IPS-15b (cell line): ENCODE data around the gene CEBPG.

Source experiments
- H3K27me3 ChIP-seq: one replicate; pipeline ENCODE4 v1.6.1; 2013; ENCODE audit warnings: low read length; ENCODE audit not compliant: control insufficient read depth, insufficient read depth
- H3K36me3 ChIP-seq: one replicate; pipeline ENCODE4 v1.6.1; 2013; ENCODE audit warnings: low read length; ENCODE audit not compliant: control insufficient read depth, insufficient read depth
- H3K4me1 ChIP-seq: one replicate; pipeline ENCODE4 v1.6.1; 2013; ENCODE audit warnings: mild to moderate bottlenecking, low read length; ENCODE audit not compliant: control insufficient read depth, insufficient read depth
- H3K4me3 ChIP-seq: one replicate; pipeline ENCODE4 v1.5.1; 2013; ENCODE audit warnings: low read depth, low read length
- H3K9ac ChIP-seq: one replicate; pipeline ENCODE4 v1.6.1; 2013; ENCODE audit warnings: low read depth, mild to moderate bottlenecking, low read length
- H3K9me3 ChIP-seq: one replicate; pipeline ENCODE4 v1.6.1; 2013; ENCODE audit warnings: mild to moderate bottlenecking, low read length; ENCODE audit not compliant: control insufficient read depth, insufficient read depth

CEBPG gene

DNA sequence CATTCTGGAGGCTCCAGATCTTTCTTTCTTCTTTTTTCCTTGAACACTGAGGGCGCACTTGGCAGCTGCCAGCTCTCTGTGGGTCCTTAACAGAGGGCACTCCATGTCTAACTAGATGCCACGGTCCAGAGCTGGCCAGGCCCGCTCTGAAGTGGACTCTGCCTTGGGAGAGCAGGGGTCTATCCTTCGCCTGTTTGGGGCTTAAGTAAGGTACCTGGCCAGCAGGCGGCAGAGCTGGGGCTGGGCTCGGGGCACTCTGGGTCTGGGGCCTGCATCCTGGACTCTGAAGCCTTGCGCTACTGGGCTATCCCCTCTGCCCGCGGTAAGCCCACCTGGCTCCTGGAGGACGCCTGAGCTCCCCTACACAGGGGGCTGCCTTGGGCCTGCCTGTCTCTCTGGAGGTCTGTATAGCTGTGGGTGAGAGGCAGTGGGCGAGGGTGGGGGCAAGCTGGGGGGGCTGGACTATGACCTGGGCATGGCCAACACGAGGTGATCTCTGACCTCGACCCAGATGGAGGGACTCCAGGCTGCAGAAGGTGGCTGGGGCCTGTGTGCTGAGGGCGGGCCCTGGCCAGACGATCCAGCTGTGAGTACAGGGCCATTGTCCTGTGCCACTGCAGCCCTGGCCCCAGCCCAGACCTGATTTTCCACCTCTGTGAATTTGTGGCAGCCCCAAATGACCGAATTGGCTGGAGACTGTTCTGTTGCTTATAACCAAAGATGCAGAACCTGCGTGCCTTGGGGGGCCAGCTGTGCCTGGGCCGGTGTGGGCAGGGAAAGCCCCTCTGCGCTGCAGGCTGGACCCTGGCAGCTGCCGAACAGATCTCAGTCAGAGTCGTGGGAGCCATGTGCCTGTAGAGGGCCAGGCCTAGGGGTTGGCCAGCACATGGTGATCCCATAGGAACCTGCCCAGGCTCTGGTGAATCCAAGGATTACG lies 26.5 kb downstream of the CEBPG start:
- Histone ChIP-seq H3K4me1 (no peaks in the 10 kb centered on the region), H3K4me3 (no peak overlapping the region), H3K9ac (no peak overlapping the region), H3K9me3 (no peaks in the 10 kb centered on the region), H3K27me3 (no peaks in the 10 kb centered on the region), H3K36me3 (peaks cover 7% of the 10 kb centered on the region)

DNA sequence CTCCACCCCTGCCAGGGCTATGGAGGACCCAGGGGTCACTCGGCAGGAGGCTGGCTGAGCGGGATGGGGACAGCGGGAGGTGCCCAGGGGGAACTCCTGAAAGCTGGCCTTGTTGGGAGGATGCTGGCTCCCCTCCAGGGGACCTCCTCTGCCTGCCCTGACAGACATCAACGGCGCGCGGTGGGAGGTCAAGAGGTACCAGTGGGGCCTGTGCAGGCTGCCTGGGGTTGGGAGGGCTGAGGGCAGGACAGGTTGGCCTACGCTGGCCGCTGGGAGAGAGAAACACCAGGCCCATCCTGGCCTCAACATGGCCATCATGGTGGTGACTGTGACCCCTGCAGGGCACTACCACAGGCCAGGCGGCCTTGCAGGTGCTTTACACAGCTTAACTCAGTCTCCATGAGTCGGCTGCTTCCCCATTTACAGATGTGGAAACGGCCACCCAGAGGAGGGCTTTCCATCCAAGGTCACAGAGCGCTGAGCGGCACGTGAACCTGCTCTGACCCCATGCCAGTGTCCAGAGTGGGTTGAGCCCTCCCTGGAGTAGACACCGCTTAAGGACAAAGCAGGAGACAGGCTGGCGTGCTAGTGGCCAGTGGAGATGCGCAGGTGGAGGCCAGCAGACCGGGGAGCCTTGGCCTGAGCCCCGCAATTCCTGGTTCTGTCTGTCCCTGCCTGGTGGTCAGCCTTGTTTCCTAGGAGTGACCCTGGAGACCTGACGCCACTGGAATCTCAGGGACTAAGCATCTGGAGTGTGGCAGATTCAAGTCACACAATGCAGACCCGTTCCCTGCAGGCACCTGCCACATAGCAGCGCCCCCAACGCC lies 27.6 kb downstream of the CEBPG start:
- Histone ChIP-seq H3K9me3 (no peaks in the 10 kb centered on the region), H3K9ac (no peak overlapping the region), H3K4me1 (no peaks in the 10 kb centered on the region), H3K36me3 (peaks cover 12% of the 10 kb centered on the region), H3K4me3 (no peak overlapping the region), H3K27me3 (no peaks in the 10 kb centered on the region)

DNA sequence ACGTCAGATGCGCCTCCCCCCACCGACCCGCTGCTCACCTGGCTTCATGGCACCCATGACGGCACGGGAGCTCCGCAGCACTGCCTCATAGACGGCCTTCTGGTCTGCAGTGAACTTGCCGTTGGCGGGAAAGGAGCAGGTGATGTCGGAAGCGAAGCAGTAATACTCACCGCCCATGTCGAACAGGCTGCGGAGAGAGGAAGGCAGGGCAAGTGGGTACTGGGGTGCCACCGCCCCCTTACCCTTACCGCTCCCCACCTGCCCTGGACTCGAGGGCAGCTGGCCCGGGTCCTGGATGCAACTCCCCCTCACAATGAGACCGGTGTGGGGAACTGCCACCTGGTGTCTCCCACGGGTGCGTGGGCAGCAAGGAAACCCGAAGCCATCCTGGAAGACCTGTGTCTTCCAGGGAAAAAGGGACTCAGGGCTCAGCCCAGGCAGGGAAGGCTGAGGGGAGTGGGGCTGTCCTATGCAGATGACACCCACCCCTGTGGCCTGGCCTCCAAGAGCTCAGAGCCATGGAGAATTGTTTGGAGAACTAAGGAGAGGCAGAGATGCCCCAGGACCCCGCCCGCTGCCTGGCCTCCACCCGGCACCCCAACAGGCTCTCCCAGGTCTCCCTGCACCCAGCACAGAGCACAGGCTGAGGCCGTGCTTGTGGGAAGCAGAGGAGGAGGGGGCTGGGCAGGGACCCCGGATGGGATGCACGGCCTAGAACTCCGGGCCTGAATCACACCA lies 28.3 kb downstream of the CEBPG start:
- H3K9me3 ChIP-seq = no peaks in the 10 kb centered on the region
- H3K4me3 ChIP-seq = no peak overlapping the region
- H3K4me1 ChIP-seq = peaks cover 3% of the 10 kb centered on the region
- peaks cover 14% of the 10 kb centered on the region for H3K36me3 ChIP-seq
- H3K27me3 ChIP-seq = no peaks in the 10 kb centered on the region
- H3K9ac ChIP-seq = no peak overlapping the region

- H3K36me3 ChIP-seq = peaks cover 14% of the 10 kb centered on the region
- no peaks in the 10 kb centered on the region for H3K27me3 ChIP-seq
- no peak overlapping the region for H3K4me3 ChIP-seq
- no peak overlapping the region for H3K9ac ChIP-seq
- H3K4me1 ChIP-seq = peaks cover 3% of the 10 kb centered on the region
- H3K9me3 ChIP-seq = no peaks in the 10 kb centered on the region
Measured at GRCh38 chr19:33402421-33403220, 29.1 kb downstream of the CEBPG start.

DNA sequence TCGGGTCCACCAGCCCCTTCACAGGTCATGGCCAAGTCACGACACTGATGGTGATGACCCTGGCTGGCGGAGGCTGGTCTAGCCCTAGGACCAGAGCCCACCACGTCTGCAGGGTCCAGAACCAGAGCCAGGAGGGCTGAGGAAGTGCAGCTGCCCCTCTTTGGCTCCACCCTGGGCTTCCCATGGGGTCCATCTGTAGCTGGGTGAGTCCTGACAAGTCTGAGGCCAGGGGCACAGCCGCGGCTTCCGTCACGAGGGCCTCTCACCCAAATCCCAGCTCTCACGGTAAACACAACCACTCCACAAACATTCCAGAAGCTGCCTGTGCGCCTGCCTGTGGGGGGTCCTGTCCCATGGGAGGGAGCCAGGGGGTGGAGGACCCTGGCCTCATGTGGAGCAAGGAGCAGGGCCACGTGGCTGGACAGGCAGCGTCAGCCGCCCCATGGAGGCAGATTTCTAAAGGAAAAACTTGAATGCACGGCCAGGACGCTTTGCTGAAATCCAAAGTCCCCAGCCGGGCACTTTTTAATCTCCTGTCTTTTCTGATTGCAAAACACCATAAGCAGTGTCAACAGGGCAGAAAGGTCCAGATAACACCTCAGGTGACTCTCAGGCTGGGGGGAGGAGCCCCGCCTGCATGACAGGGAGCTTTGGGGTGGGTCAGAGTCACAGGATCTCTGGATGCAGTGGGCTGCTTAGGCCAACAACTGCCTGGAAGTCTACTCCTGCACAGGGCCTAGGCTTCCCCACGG lies 29.9 kb downstream of the CEBPG start:
- H3K36me3 ChIP-seq = peaks cover 11% of the 10 kb centered on the region
- no peaks in the 10 kb centered on the region for H3K27me3 ChIP-seq
- peaks cover 3% of the 10 kb centered on the region for H3K4me1 ChIP-seq
- H3K9me3 ChIP-seq = no peaks in the 10 kb centered on the region
- no peak overlapping the region for H3K4me3 ChIP-seq
- H3K9ac ChIP-seq = no peak overlapping the region

DNA sequence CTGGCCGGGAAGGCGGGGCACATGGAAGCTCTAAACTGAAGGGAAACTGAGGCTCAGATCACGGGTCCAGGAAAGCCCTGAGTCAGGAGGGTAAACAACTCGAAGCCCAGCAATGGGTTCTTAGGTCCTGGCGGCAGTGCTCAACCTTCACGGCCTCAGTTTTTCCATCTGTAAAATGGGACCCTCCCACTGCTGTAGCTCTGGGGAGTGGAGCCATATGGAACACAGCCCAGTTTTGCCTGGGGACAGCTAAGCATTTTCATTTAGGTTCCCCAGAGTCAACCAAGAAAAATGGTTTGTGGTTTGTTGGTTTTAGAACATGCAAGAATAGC lies 30.4 kb downstream of the CEBPG start:
- Histone ChIP-seq H3K27me3 (no peaks in the 10 kb centered on the region), H3K9me3 (no peaks in the 10 kb centered on the region), H3K4me1 (peaks cover 3% of the 10 kb centered on the region), H3K9ac (no peak overlapping the region), H3K4me3 (no peak overlapping the region), H3K36me3 (peaks cover 7% of the 10 kb centered on the region)

- peaks cover 7% of the 10 kb centered on the region for H3K36me3 ChIP-seq
- no peaks in the 10 kb centered on the region for H3K27me3 ChIP-seq
- no peak overlapping the region for H3K9ac ChIP-seq
- peaks cover 3% of the 10 kb centered on the region for H3K4me1 ChIP-seq
- H3K4me3 ChIP-seq = no peak overlapping the region
- H3K9me3 ChIP-seq = no peaks in the 10 kb centered on the region
Measured at GRCh38 chr19:33404506-33405253, 31.2 kb downstream of the CEBPG start.

DNA sequence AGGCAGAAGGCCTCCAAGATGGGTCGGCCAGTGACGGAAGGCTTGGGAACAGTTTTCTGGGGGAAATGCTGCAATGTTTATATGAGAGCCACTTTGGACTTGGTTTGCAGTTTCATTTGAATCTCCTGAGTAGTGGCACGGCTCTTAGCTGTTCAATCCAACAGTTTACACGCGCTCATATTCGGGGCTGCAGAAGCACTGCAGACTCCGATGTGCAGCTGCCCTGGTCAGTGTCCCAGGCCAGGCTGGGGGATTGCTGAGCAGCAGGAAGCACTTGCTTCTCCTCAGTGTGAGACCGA lies 31.7 kb downstream of the CEBPG start:
- peaks cover 3% of the 10 kb centered on the region for H3K4me1 ChIP-seq
- peaks cover 9% of the 10 kb centered on the region for H3K36me3 ChIP-seq
- no peak overlapping the region for H3K9ac ChIP-seq
- no peak overlapping the region for H3K4me3 ChIP-seq
- H3K9me3 ChIP-seq = no peaks in the 10 kb centered on the region
- H3K27me3 ChIP-seq = no peaks in the 10 kb centered on the region

GRCh38 chr19:33405553-33406461 lies 32.3 kb downstream of the CEBPG start:
- Histone ChIP-seq H3K9ac (no peak overlapping the region), H3K4me3 (no peak overlapping the region), H3K36me3 (peaks cover 9% of the 10 kb centered on the region), H3K4me1 (peaks cover 3% of the 10 kb centered on the region), H3K27me3 (no peaks in the 10 kb centered on the region), H3K9me3 (no peaks in the 10 kb centered on the region)
